GM10266 (cell line): ENCODE results near the gene SRC.
A peak's percentile ranks its signal among the peaks of the same experiment; 100 is the strongest.
"Not testable (repeated sequence)": the region's sequence is repeated elsewhere in the genome, so short reads cannot be mapped to it uniquely, and the experiment has no call there.

Source experiments
- DNase-seq: peaks from one replicate; pipeline ENCODE4 v3.0.0; 2012; ENCODE audit errors: extremely low spot score
- TF ChIP-seq, protein P1 (sequence below): IDR thresholded peaks from 2 replicates; pipeline ENCODE4 v1.5.1; 2012; ENCODE audit warnings: mild to moderate bottlenecking, low read depth; ENCODE audit not compliant: control insufficient read depth, insufficient read depth; ENCODE audit errors: missing control alignments

SRC gene

DNA sequence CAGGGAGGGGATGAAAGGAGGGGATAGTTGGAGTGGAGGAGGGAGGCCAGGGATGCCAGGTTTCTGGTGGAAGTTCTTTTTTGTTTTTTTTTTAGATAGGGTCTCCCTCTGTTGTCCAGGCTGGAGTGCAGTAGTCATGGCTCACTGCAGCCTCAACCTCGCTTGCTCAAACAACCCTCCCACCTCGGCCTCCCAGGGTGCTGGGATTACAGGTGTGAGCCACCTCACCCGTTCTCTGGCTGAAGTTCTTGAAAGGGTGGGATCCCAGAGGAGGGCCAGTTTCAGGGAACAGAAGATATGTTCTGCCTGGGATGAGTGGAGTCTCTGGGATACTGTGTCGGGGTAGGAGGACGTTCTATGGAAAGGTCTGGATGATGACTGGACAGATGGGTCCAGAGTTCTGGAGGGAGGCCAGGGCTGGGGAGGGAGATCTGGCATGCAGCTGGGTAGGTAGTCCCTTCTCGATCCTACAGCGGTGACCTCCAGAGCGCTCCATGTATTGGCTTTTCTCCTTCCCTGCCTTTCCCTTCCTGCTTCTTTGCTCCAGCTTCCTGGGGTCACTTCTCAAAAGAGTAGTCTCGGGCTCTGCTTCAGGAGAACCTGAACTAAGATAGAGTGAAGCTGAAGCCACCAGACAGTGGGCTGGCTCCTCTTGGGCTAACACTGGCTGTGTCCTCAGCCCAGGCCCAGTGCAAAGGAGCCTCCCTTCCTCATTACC lies 12.7 kb upstream of the SRC start:
- DNase-seq, result no peak
- TF ChIP-seq, protein P1, sequence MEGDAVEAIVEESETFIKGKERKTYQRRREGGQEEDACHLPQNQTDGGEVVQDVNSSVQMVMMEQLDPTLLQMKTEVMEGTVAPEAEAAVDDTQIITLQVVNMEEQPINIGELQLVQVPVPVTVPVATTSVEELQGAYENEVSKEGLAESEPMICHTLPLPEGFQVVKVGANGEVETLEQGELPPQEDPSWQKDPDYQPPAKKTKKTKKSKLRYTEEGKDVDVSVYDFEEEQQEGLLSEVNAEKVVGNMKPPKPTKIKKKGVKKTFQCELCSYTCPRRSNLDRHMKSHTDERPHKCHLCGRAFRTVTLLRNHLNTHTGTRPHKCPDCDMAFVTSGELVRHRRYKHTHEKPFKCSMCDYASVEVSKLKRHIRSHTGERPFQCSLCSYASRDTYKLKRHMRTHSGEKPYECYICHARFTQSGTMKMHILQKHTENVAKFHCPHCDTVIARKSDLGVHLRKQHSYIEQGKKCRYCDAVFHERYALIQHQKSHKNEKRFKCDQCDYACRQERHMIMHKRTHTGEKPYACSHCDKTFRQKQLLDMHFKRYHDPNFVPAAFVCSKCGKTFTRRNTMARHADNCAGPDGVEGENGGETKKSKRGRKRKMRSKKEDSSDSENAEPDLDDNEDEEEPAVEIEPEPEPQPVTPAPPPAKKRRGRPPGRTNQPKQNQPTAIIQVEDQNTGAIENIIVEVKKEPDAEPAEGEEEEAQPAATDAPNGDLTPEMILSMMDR, result no peak

DNA sequence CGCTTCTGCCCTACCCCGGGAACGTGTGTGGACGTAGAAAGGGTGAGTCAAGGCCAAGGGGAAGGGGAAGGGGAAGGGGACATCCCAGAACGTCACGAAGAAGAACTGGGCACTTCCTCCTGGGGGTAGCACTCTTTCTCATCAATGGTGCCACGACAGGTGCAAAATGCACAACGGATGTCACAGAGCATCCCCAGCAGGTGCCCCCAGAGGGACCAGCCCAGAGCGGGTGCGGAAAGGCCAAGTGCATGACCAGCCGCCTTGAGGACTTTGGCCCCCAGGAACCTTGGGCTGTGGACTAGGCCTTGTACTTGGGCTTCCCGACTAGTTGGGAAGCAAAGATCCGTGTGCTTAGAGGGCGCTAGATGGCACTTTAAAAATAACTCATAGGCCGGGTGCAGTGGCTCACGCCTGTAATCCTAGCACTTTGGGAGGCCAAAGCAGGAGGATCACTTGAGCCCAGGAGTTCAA lies 12.1 kb upstream of the SRC start:
- TF ChIP-seq, protein P1, result no peak
- no peak for DNase-seq

DNA sequence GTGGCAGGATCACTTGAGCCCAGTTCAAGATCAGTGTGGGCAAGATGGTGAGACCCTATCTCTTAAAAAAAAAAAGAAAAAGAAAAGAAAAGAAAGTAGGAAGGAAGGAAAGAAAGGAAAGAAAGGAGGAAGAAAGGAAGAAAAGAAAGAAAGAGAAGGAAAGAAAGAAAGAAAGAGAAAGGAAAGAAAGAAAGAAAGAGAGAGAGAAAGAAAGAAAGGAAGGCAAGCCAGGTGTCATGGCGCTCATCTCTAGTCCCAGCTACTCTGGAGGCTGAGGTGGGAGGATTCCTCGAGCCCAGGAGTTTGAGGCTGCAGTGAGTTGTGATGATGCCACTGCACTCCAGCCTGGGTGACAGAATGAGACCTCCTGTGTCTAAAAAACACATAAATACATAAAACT lies 11.5 kb upstream of the SRC start:
- DNase-seq, result no peak
- TF ChIP-seq, protein P1, result no peak

DNA sequence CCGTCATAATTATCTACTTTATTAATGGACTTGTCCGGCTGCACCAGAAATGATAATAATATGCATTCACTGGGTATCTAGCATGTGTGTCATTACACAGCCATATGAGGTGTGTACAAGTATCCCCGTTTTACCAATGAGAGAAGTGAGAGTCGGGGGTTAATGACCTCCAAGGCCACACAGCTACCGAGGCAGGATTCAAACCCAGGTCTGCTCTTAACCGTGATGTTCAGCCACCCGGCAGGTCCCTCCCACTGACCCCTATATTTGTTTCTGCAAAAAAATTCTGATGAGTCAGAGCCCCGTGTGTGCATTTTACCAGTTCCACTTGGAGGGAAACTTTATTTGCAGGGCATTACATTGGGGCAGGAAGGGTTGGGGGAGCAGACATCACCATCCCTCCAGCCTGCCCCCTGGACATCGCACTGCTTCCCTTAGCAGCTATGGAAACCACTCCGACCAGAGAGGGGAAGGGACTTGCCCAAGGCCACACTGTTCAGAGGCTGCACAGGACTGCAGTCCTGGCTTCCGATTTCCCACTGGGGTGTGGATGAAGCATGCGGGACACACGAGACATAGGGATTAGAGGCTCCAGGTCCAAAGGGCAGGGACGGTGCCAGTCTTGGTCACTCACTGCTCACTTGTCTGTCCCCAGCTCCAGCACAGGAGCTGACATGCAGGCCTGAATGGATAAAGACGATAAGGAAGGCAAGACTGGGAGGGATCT lies 10.1 kb upstream of the SRC start:
- DNase-seq, result peak; percentile 46
- TF ChIP-seq, protein P1, result no peak

DNA sequence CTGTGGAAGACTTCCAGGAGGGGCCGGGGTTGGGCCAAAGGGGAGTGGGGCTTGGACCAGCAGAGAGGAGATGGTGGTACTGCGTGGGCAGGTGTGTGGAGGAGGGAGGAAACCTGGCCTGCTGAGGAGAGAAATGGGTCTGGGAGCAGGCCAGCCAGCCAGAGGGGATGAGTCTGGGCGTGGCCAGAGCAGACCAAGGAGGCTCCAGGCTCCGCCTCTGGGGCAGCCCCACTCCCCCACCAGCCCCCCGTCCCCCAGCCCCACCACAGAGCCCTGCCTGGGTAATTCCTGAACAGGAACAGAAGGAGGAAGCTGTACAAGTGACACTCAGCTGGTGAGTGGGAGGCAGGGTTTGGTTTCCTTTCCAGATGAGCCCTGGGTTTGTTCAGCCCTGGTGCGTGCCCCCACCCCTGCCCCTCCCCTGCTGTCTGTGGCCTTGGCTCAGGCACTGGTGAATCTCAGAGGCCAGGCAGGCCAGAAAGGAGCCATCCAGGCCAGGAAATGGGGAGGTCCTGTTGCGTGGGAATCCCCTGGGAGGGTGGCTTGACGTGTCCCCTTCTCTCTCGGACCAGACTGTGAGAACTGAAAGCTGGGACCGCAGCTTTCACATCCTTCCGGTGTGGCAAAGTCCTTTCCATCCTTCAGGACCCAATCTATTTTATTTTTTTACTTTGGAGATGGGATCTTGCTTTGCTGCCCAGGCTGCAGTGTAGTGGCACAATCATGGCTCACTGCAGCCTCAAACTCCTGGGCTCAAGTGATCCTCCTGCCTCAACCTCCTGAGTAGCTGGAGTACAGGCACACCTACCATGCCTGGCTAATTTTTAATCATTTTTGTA lies 9.4 kb upstream of the SRC start:
- peak; percentile 80 for DNase-seq

DNA sequence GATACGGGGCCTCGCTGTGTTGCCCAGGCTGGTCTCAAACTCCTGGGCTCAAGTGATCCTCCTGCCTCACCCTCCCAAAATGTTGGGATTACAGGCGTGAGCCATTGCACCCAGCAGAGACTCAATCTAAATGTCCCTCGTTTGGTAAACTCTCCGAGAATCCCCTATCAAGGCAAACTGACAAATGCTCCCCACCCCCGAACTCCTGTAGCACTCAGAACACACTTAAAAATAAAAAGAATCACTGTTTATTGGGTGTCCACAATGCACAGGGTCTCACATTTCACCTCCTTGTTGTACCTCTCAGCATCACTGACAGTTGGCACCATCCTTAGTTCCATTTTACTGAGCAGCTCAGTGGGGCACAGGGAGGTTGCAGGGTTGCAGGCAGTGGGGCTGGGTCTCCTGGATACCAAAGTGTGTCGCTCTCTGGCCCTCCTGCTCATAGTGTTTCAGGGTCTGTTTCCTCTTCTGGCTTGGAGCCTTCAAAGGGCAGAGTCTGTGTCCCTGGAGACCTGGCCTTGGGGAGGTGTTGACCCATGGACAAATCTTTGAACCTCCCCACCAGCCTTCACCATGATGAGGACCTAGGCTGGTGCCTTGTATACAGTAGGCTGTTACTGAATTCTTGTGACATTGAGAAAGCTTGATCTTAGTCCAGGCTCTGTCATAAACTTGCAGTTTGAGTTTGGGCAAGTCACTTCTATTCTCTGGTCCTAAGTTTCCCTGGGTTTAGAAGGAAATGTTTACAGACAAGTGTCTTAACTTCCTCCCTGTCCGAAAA lies 8.5 kb upstream of the SRC start:
- DNase-seq, result no peak
- TF ChIP-seq, protein P1, result no peak

More for the DNA sequence above, 9.4 kb upstream of the SRC start:
- TF ChIP-seq, protein P1, result no peak

DNA sequence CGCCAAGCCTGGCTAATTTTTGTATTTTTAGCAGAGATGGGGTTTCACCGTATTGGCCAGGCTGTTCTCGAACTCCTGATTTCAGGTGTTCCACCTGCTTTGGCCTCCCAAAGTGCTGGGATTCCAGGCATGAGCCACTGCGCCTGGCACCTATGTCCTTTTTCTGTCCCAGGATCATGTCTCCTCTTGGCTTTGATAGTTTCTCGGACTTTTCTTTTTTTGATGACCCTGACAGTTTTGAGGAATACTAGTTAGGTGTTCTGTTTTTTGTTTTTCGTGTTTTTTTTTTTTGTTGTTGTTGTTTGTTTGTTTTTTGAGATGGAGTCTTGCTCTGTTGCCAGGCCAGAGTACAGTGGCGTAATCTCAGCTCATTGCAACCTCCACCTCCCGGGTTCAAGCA lies 7.6 kb upstream of the SRC start:
- not testable (repeated sequence) for DNase-seq
